ENCODE measurements around the gene TMED10.

DNA sequence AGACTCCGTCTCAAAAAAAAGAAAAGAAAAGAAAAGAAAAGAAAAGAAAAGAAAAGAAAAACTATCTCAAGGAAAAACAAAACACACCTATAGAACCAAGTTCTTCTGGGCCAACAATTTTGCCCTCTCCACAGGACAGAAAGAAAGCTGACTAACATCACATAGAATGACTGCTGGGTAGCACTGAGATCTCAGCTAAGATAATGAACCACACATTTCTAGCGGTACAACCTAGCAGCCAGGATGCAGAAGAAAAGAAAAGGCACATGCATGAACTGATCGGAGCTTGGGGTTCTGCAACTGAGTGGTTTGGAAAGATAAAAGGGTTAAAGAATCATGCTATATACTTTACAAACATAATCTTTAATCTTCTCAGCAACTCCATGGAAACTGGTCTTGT is 19.5 kb downstream of the TMED10 start:
- no peak for TF ChIP-seq POLR2A (IDR thresholded peaks at IDR 0.05; ENCODE audit: low read depth, low read length)
- TF ChIP-seq POLR2AphosphoS5 (IDR thresholded peaks at IDR 0.05; ENCODE audit: low read depth, low read length), result no peak

Measured in GM12892 (cell line).